ENCODE measurements around the gene PSMF1. TPM values are rescaled to one million over a fixed set of nuclear protein-coding genes. Genes with fewer than 3 reads are reported as not detected.

PSMF1 gene
- total and polyA plus RNA-seq, 2 experiments from 2014 or later, result 73.7 to 84.2 TPM

- 0 out of 2 replicates have a peak, but pooled peaks have one; percentile 14 for TF ChIP-seq ZNF114 (CRISPR knock-in tag; IDR thresholded peaks at IDR 0.05)
Measured at GRCh38 chr20:1118336-1119127, at the start of gene PSMF1 (continued).

- Histone ChIP-seq H3K4me2 (no peak overlapping the region), H3K36me3 (ENCODE audit: insufficient read depth) (no peaks in the 10 kb centered on the region), H3K79me2 (replicated peaks; ENCODE audit: insufficient read depth) (no peaks in the 10 kb centered on the region), H3K4me3 (no peak overlapping the region), H3F3A (replicated peaks; ENCODE audit: low read depth) (no peaks in the 10 kb centered on the region), H3K27me3 (ENCODE audit: insufficient read depth) (no peaks in the 10 kb centered on the region), H4K20me1 (replicated peaks; ENCODE audit: insufficient read depth) (no peaks in the 10 kb centered on the region), H3K27ac (ENCODE audit: low read depth) (no peak overlapping the region), H3K9me2 (ENCODE audit: insufficient read depth) (peaks cover 13% of the 10 kb centered on the region), H3K4me1 (ENCODE audit: insufficient read depth) (0 out of 2 replicates have a peak, but pooled peaks cover 7% of the 10 kb centered on the region), H2AFZ (no peak overlapping the region)
- Mint-ChIP-seq H3K36me3 (ENCODE audit: low read depth) (no peaks in the 10 kb centered on the region), H3K9me3 (peaks cover 8% of the 10 kb centered on the region; the same call in 2 of the 3 replicates), H3K4me1 (peaks cover 6% of the 10 kb centered on the region; the same call in 2 of the 3 replicates), H3K27ac (no peak overlapping the region), H3K27me3 (ENCODE audit: insufficient read depth, low read depth, poor library complexity) (peaks cover 4% of the 10 kb centered on the region), H3K4me3 (no peak overlapping the region)
- DNase-seq (ENCODE audit: low spot score) (no peak), ATAC-seq (no peak)
- TF ChIP-seq CREB1 (CRISPR knock-in tag; IDR thresholded peaks at IDR 0.05; ENCODE audit: low read depth), result no peak
Measured at GRCh38 chr20:1072258-1072657, 46.1 kb upstream of the PSMF1 start.

GRCh38 chr20:1075616-1076015 is 42.8 kb upstream of the PSMF1 start:
- peaks cover 8% of the 10 kb centered on the region; the same call in 2 of the 3 replicates for H3K9me3 Mint-ChIP-seq
- TF ChIP-seq POLR2AphosphoS5 (IDR thresholded peaks at IDR 0.05; ENCODE audit: low read depth), result no peak
- no peak for TF ChIP-seq STAT1 (IDR thresholded peaks at IDR 0.05; ENCODE audit: unreplicated experiment)
- no peak for TF ChIP-seq REST (IDR thresholded peaks at IDR 0.05; ENCODE audit: unreplicated experiment)
- TF ChIP-seq NANOG (IDR thresholded peaks at IDR 0.05; ENCODE audit: borderline replicate concordance), result no peak
- TF ChIP-seq CREB1 (CRISPR knock-in tag; IDR thresholded peaks at IDR 0.05; ENCODE audit: low read depth), result no peak
- no peak for TF ChIP-seq EZH2phosphoT487 (IDR thresholded peaks at IDR 0.05; ENCODE audit: unreplicated experiment)
- TF ChIP-seq ZNF331 (CRISPR knock-in tag; IDR thresholded peaks at IDR 0.05; ENCODE audit: low read depth), result no peak
- TF ChIP-seq ZNF114 (CRISPR knock-in tag; IDR thresholded peaks at IDR 0.05), result no peak
- no peak for TF ChIP-seq EZH2 (IDR thresholded peaks at IDR 0.05; ENCODE audit: low read depth, unreplicated experiment)

More at GRCh38 chr20:1075616-1076015, 42.8 kb upstream of the PSMF1 start:
- no peak for ATAC-seq
- Histone ChIP-seq H4K20me1 (replicated peaks; ENCODE audit: insufficient read depth) (no peaks in the 10 kb centered on the region), H3F3A (replicated peaks; ENCODE audit: low read depth) (no peaks in the 10 kb centered on the region), H2AFZ (no peak overlapping the region), H3K79me2 (replicated peaks; ENCODE audit: insufficient read depth) (no peaks in the 10 kb centered on the region), H3K27ac (ENCODE audit: low read depth) (no peak overlapping the region), H3K36me3 (ENCODE audit: insufficient read depth) (no peaks in the 10 kb centered on the region), H3K4me1 (ENCODE audit: insufficient read depth) (0 out of 2 replicates have a peak, but pooled peaks cover 7% of the 10 kb centered on the region), H3K4me2 (no peak overlapping the region), H3K4me3 (no peak overlapping the region), H3K9me2 (ENCODE audit: insufficient read depth) (peaks cover 10% of the 10 kb centered on the region; the same call in 1 of the 2 replicates), H3K27me3 (ENCODE audit: insufficient read depth) (no peaks in the 10 kb centered on the region)
- H3K27ac Mint-ChIP-seq, result 0 out of 2 replicates have a peak overlapping the region, but pooled peaks have one; percentile 56
- peaks cover 9% of the 10 kb centered on the region for H3K27me3 Mint-ChIP-seq (ENCODE audit: insufficient read depth, low read depth, poor library complexity)
- peaks cover 6% of the 10 kb centered on the region for H3K4me1 Mint-ChIP-seq
- H3K36me3 Mint-ChIP-seq (ENCODE audit: low read depth), result no peaks in the 10 kb centered on the region; the same call in 2 of the 3 replicates
- DNase-seq (ENCODE audit: low spot score), result no peak
- H3K4me3 Mint-ChIP-seq, result no peak overlapping the region
